ENCODE measurements around the gene NAIF1. TPM values are rescaled to one million over a fixed set of nuclear protein-coding genes. Genes with fewer than 3 reads are reported as not detected.

The NAIF1 gene
- total RNA-seq, 4 donors from 2014 or later = 6.3 to 8.8 (median 7.8) TPM

DNA sequence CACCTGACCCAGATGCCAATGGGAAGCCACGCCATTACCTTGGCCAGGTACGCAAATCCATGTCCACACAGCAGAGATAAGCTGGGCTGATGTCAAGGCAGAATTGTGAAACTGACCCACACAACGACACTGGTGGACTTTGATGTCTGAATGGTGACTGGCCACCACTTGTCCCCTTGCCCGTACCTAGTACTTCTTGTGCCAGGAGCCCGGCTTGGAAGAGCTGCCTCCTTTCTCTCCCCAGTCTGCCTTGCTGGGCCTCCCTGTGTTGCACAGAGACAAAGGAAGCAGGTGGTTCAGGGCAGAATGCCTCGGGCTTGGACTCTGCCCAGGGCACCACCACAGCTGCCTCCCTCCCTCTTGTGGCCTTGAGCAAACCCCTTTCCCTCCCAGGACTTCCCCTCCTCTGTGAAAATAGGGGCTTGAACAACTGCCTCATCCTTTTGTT is 37.1 kb upstream of the NAIF1 start:
- peaks cover 32 to 89% (median 75%) of the 10 kb centered on the region in 3 donors for H3K36me3 ChIP-seq
- DNase-seq = no peak
- no peaks in the 10 kb centered on the region for H3K9me3 ChIP-seq
- H3K4me3 ChIP-seq = no peak overlapping the region
- WGBS, 2 donors = 50 to 71% methylated on average over 4 to 5 of the region's 6 CpGs
- TF ChIP-seq, protein P1, sequence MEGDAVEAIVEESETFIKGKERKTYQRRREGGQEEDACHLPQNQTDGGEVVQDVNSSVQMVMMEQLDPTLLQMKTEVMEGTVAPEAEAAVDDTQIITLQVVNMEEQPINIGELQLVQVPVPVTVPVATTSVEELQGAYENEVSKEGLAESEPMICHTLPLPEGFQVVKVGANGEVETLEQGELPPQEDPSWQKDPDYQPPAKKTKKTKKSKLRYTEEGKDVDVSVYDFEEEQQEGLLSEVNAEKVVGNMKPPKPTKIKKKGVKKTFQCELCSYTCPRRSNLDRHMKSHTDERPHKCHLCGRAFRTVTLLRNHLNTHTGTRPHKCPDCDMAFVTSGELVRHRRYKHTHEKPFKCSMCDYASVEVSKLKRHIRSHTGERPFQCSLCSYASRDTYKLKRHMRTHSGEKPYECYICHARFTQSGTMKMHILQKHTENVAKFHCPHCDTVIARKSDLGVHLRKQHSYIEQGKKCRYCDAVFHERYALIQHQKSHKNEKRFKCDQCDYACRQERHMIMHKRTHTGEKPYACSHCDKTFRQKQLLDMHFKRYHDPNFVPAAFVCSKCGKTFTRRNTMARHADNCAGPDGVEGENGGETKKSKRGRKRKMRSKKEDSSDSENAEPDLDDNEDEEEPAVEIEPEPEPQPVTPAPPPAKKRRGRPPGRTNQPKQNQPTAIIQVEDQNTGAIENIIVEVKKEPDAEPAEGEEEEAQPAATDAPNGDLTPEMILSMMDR (IDR thresholded peaks at IDR 0.05) = no peak
- TF ChIP-seq POLR2A (IDR thresholded peaks at IDR 0.05) = no peak
- H3K27me3 ChIP-seq = no peaks in the 10 kb centered on the region
- intact Hi-C loops (cut with DNase I) = loop anchor here (10.0 kb wide), 1 partner anchor 159 kb away; no protein-coding TSS in a partner anchor
- peak overlapping the region in 3 of 4 donors; percentile 38 to 45 (median 40) for H3K27ac ChIP-seq
- peaks cover 18 to 54% (median 18%) of the 10 kb centered on the region in 3 donors for H3K4me1 ChIP-seq

- no peak for DNase-seq
- Histone ChIP-seq H3K36me3 (peaks cover 32 to 82% (median 70%) of the 10 kb centered on the region in 3 donors), H3K4me3 (no peak overlapping the region), H3K4me1 (peaks cover 22 to 58% (median 24%) of the 10 kb centered on the region in 3 donors), H3K27me3 (no peaks in the 10 kb centered on the region), H3K9me3 (no peaks in the 10 kb centered on the region), H3K27ac (peak overlapping the region in 2 of 4 donors; percentile 31 to 38)
- TF ChIP-seq POLR2A (IDR thresholded peaks at IDR 0.05) = no peak
- TF ChIP-seq, protein P1 (IDR thresholded peaks at IDR 0.05) = peak in 1 of 6 experiments; percentile 18
- 66% methylated on average over 6 to 7 of the region's 8 CpGs for WGBS, 2 donors
- intact Hi-C loops (cut with DNase I) = loop anchor here (10.0 kb wide), 1 partner anchor 159 kb away; no protein-coding TSS in a partner anchor
Observed at GRCh38 chr9:128103589-128103962, 36.5 kb upstream of the NAIF1 start.

DNA sequence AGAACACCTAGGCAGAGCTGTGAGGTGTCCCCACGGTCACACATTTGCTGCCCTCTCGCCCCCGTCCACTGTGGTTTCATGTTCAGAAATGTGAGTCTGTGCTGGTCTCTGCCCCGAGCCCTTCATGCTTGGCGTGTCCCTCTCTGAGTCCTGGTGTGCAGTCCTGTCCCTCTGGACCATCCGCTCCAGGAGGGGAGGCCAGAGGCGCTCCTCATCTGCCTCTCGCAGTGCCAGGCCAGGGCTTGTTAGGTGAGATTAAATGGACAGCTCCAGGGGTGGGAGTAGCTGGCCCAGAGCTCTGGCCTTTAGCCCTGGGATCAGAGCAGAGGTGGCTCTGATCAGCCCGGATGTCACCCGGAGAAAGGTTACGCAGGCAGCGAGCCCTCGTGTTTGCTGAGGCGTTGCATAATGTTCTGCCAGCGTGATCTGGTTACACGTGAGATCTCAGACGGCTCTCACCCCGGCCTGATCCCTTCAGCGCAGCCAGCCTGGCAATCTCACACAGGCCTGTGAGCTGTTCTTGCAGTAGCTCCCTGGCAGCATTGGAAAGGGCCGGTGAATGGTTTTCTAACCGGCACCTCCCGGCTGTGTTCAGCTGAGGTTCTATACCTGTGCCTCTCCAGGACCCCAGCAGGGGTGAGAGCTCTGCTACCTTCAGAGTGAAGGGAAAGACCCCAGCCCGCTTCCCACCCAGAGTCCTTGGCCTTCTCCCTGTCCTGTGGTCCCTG is 35.9 kb upstream of the NAIF1 start:
- no peaks in the 10 kb centered on the region for H3K27me3 ChIP-seq
- no peaks in the 10 kb centered on the region for H3K9me3 ChIP-seq
- intact Hi-C loops (cut with DNase I) = loop anchor here (10.0 kb wide), 1 partner anchor 158 kb away; no protein-coding TSS in a partner anchor
- H3K4me1 ChIP-seq = peaks cover 22 to 63% (median 27%) of the 10 kb centered on the region in 3 donors
- WGBS, 2 donors = 63 to 92% methylated on average over 10 to 16 of the region's 23 CpGs
- no peak overlapping the region for H3K4me3 ChIP-seq
- peak overlapping the region in 2 of 4 donors; percentile 38 to 92 for H3K27ac ChIP-seq
- TF ChIP-seq, protein P1 (IDR thresholded peaks at IDR 0.05) = no peak
- TF ChIP-seq POLR2A (IDR thresholded peaks at IDR 0.05) = no peak
- peaks cover 32 to 77% (median 65%) of the 10 kb centered on the region in 3 donors for H3K36me3 ChIP-seq
- DNase-seq = no peak

DNA sequence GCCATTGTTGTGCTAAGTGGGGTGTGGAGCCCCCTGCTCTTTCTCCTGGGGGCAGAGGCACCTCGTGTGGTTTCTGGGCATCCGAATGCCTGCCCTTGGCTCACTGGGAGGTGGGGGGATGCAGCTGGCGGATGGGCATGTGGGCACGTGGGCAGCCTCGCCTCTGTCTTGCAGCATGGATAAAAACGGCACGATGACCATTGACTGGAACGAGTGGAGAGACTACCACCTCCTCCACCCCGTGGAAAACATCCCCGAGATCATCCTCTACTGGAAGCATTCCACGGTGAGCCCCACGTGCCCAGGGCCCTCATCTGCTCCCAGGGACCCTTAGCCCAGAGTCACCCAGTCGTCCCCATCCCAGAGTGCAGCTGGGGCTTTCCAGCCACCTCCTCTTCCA is 35.1 kb upstream of the NAIF1 start:
- Histone ChIP-seq H3K4me1 (peaks cover 29 to 72% (median 33%) of the 10 kb centered on the region in 3 donors), H3K4me3 (no peak overlapping the region)

More for the DNA sequence above, 35.1 kb upstream of the NAIF1 start:
- intact Hi-C loops (cut with DNase I) = loop anchor here (10.0 kb wide), 1 partner anchor 157 kb away; no protein-coding TSS in a partner anchor
- TF ChIP-seq, protein P1 (IDR thresholded peaks at IDR 0.05) = no peak
- TF ChIP-seq POLR2A (IDR thresholded peaks at IDR 0.05) = no peak
- Histone ChIP-seq H3K27ac (peak overlapping the region in 2 of 4 donors; percentile 53 to 92), H3K27me3 (no peaks in the 10 kb centered on the region), H3K36me3 (peaks cover 26 to 69% (median 56%) of the 10 kb centered on the region in 3 donors), H3K9me3 (no peaks in the 10 kb centered on the region)
- WGBS, 2 donors = 83 to 84% methylated on average over 5 of the region's 13 CpGs
- no peak for DNase-seq
